Measurements from ENCODE around the gene ITPRIPL2.

Gene ITPRIPL2

DNA sequence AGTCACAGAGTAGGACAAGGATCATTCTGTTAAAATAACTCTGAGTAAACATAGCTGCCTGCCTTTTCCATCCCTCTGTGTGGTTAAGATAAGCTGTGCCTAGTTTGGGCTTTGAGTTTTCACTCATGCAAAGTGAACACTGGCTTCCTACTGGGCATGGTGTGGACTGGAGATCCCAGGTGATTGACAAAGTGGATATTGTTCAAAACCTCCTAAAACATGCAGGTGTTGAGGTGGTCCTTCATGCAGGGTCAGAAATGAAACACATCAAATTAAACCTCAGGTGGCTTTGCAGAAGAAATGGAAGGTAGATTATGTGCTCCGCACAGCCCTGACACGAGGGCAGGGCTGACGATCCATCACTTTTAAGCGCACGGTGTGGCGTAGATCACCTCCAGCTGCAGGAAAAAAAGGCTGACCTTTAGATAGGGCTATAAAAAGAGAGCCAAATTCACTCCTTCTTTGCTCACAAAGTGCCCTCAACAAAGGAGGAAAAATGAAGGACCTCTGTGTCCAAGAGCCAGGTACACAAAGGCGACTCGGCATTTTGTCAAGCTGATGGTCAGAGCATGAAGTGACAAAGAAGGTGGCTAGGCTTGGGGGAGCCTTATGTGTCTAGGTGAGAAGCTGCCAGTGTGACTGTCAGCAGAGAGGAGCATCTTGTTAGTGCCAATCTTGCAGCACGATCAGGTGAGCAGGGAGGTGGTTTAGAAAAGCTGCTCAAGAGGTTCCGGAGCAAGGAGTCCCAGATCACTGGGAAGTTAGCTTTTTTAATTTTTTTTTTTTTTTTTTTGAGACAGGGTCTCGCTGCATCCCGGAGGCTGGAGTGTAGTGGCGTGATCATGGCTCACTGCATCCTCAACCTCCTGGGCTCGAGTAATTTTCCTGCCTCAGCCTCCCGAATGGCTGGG is 19.9 kb upstream of the ITPRIPL2 start:
- DNase-seq: no peak

DNA sequence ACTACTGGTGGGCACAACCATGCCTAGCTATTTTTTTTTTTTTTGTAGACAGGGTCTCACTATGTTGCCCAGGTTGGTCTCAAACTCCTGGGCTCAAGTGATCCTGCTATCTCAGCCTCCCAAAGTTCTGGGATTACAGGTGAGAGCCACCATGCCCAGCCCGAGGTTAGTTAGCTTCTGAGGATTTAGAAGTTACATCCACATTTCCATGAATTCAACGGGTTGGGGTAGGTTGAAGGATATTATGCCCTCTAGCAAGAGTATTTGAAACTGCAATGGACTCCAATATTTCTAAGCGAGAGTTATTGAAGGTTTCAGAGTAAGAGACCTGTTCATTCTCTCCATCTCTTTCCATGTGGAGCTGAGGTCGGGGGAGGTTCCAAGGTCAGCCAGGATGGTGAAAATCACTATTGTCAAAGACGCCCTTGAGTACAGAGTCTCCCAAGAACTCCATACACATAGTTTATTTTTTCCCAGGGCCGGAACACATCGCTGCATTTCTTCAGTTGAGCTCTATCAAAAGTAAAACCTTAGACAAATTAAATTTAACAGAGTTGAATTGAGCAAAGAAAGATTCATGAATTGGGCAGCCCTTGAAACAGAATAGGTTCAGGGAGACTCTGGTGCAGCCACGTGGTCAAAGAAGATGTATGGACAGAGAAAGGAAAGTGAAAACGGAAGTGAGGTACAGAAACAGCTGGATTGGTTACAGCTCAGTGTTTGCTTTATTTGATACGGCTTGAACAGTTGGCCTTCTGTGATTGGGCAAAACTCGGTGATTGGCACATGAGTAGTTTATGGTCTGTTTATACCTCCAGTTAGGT is 19.0 kb upstream of the ITPRIPL2 start:
- DNase-seq: no peak

DNA sequence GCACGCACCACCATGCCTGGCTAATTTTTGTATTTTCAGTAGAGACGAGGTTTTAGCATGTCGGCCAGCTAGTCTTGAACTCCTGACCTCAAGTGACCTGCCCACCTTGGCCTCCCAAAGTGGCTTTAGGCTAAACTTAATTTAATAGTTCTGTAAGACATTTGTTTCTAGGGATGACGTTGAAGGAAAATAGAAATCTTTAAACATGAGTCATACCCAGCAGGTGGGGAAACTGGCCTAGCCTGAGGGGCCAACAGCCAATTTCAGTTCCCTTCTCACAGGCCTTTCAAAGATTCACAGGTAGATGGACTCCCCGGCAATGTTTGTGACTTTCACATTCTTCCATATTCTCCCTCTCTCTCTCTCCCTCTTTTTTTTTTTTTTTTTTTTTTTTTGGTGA is 18.1 kb upstream of the ITPRIPL2 start:
- DNase-seq: no peak

DNA sequence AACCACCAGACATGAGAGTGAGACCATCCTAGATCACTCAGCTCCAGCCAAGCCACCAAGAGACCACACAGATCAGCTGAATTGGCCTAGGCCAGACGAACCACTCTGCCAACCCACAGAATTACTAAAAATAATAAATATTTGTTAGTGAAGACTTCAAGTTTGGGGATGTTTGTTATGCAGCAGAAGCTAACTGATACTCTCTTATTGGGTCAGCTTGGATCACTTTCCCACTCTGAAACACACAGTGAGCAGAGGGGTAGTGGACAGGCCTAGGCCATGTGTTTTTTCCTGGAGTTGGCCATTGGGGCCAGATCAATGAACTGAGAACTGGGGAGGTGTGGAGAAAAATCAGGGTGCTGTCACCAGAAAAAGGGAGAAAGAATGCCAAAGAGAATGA is 15.6 kb upstream of the ITPRIPL2 start:
- DNase-seq: no peak

DNA sequence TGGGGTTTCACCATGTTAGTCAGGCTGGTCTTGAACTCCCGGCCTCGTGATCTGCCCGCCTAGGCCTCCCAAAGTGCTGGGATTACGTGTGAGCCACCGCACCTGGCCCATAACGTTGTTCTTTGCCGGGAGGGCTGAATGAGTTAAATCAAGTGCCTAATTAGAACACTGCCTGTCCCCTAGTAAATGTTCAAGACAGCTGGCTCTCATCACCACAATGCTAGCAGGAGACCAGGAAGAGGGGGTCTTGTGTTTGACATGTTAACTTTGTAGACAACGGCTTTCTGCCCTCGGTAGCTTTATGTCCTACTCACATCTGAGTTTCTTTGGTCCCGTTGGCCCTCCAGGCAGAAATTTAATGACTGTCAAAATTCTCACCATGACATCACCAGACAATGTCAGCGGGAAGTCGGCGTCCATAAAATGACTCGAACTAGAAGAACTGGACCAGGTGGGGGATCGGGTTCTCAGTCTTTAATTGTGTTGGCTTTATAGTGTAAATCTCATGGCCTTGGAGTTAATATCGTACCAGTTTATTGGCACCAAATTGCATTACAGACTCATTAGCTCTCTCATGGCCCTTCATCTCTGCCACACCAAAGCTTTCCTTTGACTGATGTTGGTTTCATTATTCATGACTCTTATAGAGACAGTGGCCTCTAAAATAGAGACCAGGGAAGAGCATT is 11.4 kb upstream of the ITPRIPL2 start:
- no peak for DNase-seq

DNA sequence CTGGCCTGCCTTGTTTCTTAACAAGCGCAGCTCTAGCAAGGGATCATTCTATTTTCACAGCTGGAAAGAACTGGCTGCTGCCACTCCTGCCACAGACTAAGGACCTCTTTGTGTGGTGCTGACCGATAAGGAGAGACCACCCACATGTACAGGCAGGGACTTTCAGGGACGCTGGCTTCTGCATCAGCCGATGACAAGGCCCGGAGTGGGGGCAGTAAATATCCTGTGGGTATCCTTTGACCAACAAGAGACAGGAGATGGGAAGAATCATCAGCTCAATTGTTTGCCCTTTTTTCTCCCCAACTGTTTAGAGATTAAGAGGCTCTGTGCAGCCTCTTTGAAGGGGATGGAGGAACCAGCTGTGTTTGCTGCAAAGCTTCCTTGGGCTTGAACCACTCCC is 9.2 kb upstream of the ITPRIPL2 start:
- DNase-seq: no peak

DNA sequence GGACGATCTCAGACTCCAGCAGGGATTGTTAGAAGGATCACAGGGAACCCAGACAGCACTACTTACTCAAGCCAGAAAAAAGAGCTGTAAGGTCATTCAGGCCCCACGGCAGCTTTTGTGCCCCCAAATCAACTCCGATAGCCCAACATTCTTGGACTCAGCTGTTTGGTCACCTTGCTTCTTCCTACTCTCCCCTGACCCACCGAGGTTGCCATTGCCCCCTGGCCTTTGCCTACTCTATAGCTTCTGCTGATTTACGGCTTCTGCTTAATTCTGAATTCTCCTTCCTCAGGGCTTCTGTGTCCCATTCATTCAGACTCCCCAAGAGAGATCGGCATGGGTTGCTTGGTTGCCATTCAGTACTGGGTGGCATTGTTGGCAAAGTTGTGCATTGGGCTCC is 8.6 kb upstream of the ITPRIPL2 start:
- no peak for DNase-seq

DNA sequence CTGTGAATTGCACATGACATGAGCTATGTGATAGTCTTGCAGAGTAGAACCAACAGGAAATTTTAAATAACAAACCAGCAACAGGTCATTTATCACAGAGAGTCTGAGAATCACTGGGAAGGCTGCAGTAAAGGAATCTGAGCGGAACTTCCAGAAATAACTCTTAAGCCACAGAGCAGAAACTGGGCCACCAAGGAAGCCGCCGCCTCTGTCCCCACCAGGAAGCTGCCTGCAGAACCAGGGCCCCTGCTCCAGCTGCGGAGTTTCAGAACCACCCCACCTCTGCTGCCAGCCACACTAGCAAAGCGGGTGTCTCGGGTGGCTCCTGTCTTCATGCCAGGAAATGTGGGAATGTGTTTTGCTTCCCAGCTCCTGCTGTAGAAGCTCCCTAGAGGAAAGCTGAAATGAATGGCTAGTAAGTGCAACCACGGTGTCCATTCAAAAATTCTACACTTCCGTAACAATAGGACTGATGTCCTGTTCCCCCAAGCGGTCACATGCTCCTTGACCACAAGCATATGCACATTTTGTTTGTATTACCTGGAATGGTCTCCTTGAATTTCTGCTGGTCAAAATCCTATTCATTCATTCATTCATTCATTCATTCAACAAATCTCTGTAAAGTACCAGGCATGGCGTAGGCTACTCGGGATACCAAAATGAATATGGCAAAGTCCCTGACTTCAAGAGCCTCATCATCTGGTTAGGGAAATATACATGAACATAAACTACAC is 7.7 kb upstream of the ITPRIPL2 start:
- no peak for DNase-seq

DNA sequence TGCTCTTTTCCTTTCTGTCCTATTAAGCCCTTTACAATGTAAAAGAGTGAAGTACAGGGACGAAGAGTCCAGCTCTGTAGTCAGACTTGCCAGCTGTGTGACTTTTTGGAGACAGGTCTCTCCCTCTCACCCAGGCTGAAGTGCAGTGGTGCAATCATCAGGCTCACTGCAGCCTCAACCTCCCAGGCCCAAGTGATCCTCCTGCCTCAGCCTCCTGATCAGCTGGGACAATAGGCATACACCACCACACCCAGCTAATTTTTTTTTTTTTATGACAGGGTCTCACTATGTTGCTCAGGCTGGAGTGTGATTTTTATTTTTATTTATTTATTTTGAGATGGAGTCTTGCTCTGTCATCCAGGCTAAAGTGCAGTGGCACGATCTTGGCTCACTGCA is 7.1 kb upstream of the ITPRIPL2 start:
- DNase-seq: no peak

DNA sequence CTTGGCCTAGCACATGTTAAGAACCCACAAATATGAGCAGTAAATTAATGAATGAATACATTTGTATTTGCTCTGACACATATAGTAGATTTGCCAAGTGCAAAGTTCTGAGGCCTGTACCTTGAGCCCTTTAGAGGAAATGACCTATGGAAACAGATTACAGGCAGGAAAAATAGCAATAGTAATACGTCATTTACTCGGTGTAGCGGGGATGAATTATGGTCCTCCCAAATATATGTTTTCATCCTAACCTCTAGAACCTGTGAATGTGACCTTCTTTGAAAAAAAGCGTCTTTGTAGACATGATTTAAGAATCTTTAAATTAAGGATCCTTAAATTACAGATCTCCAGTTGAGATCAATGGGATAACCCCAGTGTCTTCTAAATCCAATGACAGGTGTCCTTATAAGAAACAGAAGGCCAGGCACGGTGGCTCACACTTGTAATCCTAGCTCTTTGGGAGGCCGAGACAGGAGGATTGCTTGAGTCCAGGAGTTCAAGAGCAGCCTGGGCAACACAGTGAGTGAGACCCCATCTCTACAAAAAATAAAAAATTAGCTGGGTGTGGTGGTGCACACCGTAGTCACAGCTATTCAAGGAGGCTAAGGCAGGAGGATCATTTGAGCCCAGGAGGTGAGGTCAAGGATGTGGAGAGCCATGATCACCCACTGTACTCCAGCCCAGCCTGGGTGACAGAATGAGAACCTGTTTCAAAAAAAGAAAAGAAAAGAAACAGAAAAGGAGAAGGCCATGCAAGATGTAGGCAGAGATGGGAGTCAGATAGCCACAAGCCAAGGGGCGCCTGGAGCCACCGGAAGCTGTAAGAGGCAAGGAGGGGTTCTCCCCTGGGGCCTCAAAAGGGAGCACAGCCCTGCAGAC is 5.1 kb upstream of the ITPRIPL2 start:
- no peak for DNase-seq

DNA sequence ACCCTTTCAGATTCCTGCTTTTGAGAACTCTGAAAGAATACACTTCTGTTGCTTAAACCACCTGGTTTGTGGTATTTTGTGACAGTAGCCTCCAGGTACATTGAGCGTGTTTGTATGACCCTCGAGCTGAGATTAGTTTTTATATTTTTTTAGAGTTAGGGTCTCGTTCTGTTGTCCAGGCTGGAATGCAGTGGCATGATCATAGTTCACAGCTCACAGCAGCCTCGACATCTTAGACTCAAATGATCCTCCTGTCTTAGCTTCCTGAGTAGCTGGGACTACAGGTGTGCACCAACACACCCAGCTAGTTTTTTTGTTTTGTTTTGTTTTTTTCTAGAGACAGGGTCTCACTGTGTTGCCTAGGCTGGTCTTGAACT is 4.5 kb upstream of the ITPRIPL2 start:
- no peak for DNase-seq

DNA sequence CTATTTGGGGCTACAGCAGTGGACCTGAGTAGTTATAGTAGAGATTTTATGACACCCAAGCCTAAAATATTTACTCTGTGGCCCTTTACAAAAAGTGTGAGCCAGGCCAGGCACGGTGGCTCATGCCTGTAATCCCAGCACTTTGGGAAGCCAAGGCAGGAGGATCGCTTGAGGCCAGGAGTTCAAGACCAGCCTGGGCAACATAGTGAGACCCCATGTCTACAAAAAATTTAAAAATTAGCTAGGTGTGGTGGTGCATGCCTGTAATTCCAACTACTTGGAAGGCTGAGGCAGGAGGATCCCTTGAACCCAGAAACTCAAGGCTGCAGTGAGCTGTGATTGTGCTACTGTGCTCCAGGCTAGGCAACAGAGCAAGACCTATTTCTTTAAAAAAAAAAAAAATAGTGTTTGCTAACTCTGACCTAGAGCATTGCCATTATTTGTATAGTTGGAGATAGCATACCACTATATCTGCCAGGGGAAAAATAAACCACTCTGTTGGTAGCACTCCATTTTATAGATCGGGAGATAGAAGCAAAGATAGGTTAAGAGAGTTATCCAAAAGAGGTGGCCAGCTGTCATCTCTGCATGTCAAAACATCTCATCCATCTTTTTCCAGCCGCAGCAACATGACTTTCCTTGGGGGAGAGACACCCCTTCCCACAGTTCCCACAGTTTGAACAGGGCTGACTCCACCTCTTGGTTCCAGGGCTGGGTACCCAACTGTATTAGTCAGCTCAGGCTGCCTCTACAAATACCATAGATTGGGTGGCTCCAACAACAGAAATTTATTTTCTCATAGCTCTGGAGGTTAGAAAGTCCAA is 3.0 kb upstream of the ITPRIPL2 start:
- no peak for DNase-seq

DNA sequence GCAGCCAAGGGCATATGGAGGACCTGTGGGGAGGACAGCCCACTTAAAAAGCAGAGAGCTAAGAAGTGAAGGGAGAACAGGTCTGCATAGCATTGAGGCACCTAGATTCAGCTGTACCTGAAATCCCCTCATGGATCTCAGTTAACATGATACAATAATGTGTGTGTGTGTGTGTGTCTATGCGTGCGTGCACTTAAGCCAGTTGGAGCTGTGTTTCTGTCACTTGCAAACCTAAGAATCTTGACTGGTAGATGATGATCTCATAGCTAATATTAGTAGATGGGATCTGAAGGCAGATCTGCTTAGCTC is 1.7 kb upstream of the ITPRIPL2 start:
- DNase-seq: no peak

DNA sequence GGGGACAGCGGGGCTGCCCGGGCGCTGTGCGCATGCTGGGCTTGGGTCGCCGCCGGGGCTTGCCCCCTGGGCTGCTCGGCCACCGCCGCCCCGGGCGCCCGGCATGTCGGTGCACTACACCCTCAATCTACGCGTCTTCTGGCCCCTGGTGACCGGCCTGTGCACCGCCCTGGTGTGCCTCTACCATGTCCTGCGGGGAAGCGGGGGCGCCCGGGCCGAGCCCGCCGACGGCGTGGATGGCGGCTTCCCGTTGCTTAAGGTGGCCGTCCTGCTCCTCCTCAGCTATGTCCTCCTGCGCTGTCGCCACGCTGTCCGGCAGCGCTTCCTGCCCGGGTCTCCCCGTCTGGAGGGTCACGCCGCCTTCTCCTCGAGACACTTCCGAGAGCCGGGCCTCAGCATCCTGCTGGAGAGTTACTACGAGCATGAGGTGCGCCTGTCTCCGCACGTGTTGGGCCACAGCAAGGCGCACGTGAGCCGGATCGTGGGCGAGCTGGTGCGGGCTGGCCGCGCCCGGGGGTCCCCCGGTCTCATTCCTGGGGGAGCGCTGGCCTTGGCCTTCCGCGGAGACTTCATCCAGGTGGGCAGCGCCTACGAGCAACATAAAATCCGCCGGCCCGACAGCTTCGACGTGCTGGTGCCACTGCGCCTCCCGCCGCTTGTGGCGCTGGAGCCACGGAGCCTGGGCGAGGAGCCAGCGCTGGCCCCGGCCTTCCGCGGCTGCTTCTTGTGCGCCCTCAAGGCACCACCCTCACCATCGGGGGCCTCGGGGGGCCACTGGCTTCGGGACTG is 789 bp downstream of the ITPRIPL2 start:
- DNase-seq: no peak

DNA sequence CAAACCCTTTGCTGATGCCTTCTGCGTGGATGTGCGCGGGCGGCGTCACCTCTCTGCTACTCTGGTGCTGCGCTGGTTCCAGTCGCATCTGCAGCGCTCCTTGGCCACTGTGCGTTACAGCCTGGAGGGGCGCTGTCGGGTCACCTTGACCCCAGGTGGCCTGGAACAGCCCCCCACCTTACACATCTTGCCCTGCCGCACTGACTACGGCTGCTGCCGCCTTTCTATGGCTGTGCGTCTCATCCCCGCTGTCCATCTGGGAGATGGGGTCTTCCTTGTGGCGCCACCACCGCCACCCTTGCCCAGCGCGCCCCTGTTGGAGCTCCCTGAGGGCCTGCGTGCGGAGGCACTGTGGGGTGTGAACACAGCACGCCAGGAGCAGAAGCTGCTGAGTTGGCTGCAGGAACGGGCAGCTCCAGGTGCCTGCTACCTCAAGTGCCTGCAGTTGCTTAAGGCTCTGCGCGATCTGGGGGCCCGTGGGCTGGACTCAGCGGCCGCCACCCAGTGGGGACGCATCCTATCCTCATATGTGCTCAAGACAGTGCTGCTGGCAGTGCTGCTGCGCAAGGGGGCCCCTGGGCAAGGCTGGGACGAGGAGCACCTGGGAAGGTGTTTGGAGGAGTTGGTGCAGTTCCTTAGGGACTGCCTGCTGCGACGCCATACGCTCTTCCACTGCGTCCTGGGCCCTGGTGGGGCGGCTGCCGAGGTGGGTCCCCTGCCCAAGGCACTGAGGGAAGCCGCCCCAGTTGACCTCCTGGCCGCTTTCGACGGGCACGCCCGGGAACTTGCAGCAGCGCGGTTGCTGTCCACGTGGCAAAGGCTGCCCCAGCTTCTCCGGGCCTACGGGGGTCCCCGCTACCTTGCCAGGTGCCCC is 1.6 kb downstream of the ITPRIPL2 start:
- no peak for DNase-seq

DNA sequence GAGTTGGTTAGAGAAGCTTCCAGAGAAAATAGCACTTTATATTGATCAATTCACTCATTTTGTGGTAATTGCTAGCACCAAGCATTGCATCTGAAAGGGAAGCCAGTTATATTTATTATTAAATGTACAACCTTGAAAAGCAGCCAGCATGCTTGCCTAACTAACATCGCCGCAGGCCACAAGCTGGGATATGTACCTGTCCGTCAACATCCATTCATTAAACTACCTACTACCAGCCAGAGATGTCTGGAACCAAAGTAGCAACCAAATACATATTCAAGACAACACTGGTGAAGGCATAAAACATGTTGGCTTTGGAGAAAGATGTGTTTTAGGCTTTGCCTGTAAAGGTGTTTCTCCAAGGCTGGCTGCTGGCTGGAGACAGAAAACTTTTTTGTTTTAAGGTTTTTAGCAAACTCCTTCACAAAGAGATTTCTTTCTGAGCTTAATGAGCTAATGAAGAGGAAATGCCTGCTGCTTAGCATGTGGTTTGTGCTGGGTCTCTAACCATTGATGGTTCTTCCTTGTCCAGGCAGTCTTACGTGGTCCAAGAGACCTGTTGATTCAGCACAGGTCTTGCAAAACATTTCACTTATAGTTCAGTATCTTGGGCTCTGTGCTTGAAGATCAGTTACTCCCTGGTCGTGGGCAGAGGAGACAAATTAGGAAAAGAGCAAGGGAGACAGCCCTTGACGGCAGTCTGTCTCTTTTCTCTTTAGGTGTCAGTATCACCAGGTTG is 3.1 kb downstream of the ITPRIPL2 start:
- DNase-seq: no peak

DNA sequence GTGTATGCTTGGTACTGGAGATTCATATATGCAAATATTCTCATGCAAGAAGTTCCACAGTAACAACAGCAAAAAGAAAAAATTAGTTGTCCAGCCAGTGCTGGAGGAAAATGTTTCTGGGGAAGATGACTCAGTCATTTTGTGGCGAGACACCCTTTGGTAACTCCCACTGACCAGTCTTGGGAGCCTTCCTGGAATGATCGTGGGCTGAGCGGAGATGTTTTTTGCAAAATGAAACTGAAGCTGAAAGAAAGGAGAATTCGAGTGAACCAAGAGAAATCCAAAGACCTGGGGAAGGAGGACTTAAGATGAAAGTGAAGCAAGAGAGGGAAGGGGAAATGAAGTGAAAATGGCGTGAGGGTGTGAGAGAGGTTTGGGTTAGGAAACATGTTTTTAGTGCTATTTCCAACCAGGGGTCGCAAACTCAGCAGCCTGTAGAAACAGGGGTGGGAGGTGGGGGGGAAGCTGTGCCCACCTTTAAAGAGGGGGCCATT is 5.2 kb downstream of the ITPRIPL2 start:
- DNase-seq: peak; percentile 37

DNA sequence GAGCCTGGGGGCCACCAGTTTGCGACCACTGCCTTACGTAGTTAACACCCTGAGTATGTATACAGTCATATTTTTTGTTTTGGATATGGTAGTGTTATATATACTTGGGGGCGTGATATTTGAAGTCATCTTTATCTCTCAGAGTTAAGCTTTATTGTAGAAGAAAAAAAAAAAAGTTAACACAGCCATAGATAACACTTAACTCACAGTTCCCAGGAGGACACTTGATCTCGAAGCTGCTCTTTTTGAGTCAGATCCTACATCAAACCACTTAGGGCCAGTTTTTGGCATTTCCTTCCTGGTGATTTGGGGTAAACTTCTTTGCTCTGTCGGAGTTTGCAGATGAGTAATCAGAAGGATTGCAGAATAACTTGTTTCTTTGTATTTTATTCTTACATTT is 5.8 kb downstream of the ITPRIPL2 start:
- DNase-seq: no peak

Measured in midbrain (tissue), 1 donor.